BJ (cell line): ENCODE results near the gene MIA2. TPM values are rescaled to one million over a fixed set of nuclear protein-coding genes. Genes with fewer than 3 reads are reported as not detected.
"Not testable (repeated sequence)": the region's sequence is repeated elsewhere in the genome, so short reads cannot be mapped to it uniquely, and the experiment has no call there.

Source experiments
- CTCF ChIA-PET: fragments of 350-600 bp; formaldehyde crosslinking; extraction: SDS; loops from one replicate; lab custom pipeline; 2021; ENCODE audit warnings: antibody characterized with exemption, inconsistent platforms; lab: Yijun Ruan, JAX
- POLR2A ChIA-PET: fragments of 300-600 bp; sonication (Branson Sonifier 250); formaldehyde crosslinking; extraction: SDS; loops from one replicate; lab custom pipeline; 2021; ENCODE audit warnings: antibody characterized with exemption; lab: Charles Lee
- DNase-seq: peaks from one replicate; pipeline ENCODE4 v3.0.0-alpha.2; 2011; ENCODE audit warnings: low read depth
- H3K27me3 ChIP-seq: 2 replicates; pipeline ENCODE4 v1.6.0; 2011; ENCODE audit warnings: low read length; ENCODE audit not compliant: control insufficient read depth, insufficient read depth
- H3K36me3 ChIP-seq: 2 replicates; pipeline ENCODE4 v1.5.1; 2011; ENCODE audit warnings: low read length; ENCODE audit not compliant: control insufficient read depth, insufficient read depth
- H3K4me3 ChIP-seq: 2 replicates; pipeline ENCODE4 v1.5.1; 2011; ENCODE audit warnings: low read depth, mild to moderate bottlenecking, control low read depth, low read length
- CTCF ChIP-seq: IDR thresholded peaks from 2 replicates; pipeline ENCODE4 v1.5.1; 2011; ENCODE audit warnings: low read depth, mild to moderate bottlenecking, control low read depth, inconsistent platforms, low read length, moderate library complexity; ENCODE audit not compliant: insufficient read depth
- polyA plus RNA-seq: library from polyadenylated mRNA; depleted of rRNA; stranded (reverse); fragments of >200 nt; gene quantifications from 2 replicates; pipeline ENCODE4 v1.2.3, GENCODE V29; 2011

MIA2 gene
- polyA plus RNA-seq, 1 experiment, result 11.4 TPM

- no peaks in the 10 kb centered on the region for H3K36me3 ChIP-seq
- ChIA-PET CTCF (no interaction called here), POLR2A (no interaction called here)
- no peak overlapping the region for H3K4me3 ChIP-seq
- TF ChIP-seq CTCF, result no peak
- no peaks in the 10 kb centered on the region for H3K27me3 ChIP-seq
- DNase-seq, result no peak
Observed at GRCh38 chr14:39258782-39259545, 25.2 kb downstream of the MIA2 start.

- POLR2A ChIA-PET, DNase-seq, H3K36me3 ChIP-seq, H3K4me3 ChIP-seq, CTCF ChIA-PET, H3K27me3 ChIP-seq: not testable (repeated sequence)
Observed at GRCh38 chr14:39260161-39260560, 26.4 kb downstream of the MIA2 start.

- POLR2A ChIA-PET, H3K4me3 ChIP-seq, H3K36me3 ChIP-seq, DNase-seq, CTCF ChIA-PET, H3K27me3 ChIP-seq: not testable (repeated sequence)
Observed at GRCh38 chr14:39262214-39262613, 28.5 kb downstream of the MIA2 start.

GRCh38 chr14:39264057-39264456 lies 30.3 kb downstream of the MIA2 start:
- POLR2A ChIA-PET, result no interaction called here
- no peak for TF ChIP-seq CTCF
- CTCF ChIA-PET, result no interaction called here

GRCh38 chr14:39264558-39264957 lies 30.8 kb downstream of the MIA2 start:
- no peak for TF ChIP-seq CTCF
- H3K4me3 ChIP-seq, result no peak overlapping the region
- ChIA-PET CTCF (no interaction called here), POLR2A (no interaction called here)
- no peaks in the 10 kb centered on the region for H3K27me3 ChIP-seq
- no peak for DNase-seq
- no peaks in the 10 kb centered on the region for H3K36me3 ChIP-seq

More at GRCh38 chr14:39264057-39264456, 30.3 kb downstream of the MIA2 start:
- H3K36me3 ChIP-seq, result no peaks in the 10 kb centered on the region
- no peak for DNase-seq
- no peak overlapping the region for H3K4me3 ChIP-seq
- H3K27me3 ChIP-seq, result no peaks in the 10 kb centered on the region

- TF ChIP-seq CTCF, result no peak
- ChIA-PET POLR2A (no interaction called here), CTCF (interaction anchor here (0.8 kb wide), 1 partner anchor 10 kb away, joined by 4 read pairs; no protein-coding TSS in a partner anchor)
- no peak for DNase-seq
- H3K4me3 ChIP-seq, result no peak overlapping the region
- H3K36me3 ChIP-seq, result no peaks in the 10 kb centered on the region
- no peaks in the 10 kb centered on the region for H3K27me3 ChIP-seq
Observed at GRCh38 chr14:39265033-39265432, 31.3 kb downstream of the MIA2 start.
